Endothelial cell of umbilical vein (primary cell): ENCODE results near the gene EVC.

Experiments
- POLR2A ChIP-seq: IDR thresholded peaks from 2 replicates; pipeline ENCODE4 v1.6.1; 2012; ENCODE audit warnings: low read depth, mild to moderate bottlenecking, control low read depth, low read length
- POLR2AphosphoS5 ChIP-seq: IDR thresholded peaks from 2 replicates; pipeline ENCODE4 v1.6.1; 2012; ENCODE audit warnings: low read depth, mild to moderate bottlenecking, control low read depth, low read length, moderate library complexity; ENCODE audit not compliant: insufficient read depth
- TF ChIP-seq, protein P1 (sequence below), 2 donors: IDR thresholded peaks; 1 replicate in 1 of 2; 2 replicates in 1 of 2; pipeline ENCODE4 v1.5.1; 2011; ENCODE audit warnings: low read length in 2 of 2, mild to moderate bottlenecking in 2 of 2, moderate library complexity in 2 of 2, control low read depth in 1 of 2, inconsistent platforms in 1 of 2, low read depth in 1 of 2; ENCODE audit not compliant: insufficient read depth in 1 of 2; ENCODE audit errors: extremely low read depth in 1 of 2

DNA sequence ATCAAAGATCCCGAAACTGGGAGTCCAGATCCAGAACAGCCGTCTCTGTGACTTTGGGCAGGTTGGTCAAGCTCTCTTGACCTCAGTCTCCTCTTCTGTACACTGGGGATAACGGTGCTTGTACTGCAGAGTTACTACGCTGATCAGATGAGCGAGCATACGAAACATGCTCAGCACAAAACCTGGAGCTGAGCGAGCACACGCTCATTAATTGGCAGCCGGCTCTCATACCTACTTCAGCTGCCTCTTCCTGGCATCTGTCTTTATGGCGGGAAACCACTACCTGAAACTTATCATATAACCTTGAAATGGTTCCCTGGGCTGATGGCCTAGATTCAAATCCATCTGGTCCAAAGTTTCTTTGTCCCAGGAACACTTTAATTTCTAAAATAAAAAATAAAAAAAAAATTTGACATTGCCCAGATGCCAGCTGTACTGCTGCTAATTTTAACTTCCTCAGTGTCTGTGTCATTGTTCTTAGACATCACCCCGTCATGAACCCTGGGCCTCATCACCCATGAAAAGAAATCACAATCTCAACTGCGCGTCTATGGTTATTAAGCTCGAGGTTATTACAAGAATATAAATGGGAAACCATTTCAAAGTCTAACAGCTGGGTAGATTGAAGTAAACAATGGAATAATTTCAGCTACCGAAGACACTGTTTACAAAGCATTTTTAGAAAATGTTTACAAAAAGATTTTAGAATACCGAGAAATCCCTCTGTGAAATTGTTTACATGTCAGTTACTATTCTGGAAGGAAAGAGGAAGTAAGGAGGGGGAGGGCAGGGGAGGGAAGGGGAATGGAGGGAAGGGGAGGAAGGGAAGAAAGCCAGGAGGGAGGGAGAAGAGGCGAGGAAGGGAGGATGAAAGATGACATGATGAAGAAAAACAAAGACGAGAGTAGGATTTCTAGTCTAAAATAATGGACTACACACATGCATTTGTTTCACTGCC, 132.9 kb downstream of the EVC start:
- TF ChIP-seq, protein P1, sequence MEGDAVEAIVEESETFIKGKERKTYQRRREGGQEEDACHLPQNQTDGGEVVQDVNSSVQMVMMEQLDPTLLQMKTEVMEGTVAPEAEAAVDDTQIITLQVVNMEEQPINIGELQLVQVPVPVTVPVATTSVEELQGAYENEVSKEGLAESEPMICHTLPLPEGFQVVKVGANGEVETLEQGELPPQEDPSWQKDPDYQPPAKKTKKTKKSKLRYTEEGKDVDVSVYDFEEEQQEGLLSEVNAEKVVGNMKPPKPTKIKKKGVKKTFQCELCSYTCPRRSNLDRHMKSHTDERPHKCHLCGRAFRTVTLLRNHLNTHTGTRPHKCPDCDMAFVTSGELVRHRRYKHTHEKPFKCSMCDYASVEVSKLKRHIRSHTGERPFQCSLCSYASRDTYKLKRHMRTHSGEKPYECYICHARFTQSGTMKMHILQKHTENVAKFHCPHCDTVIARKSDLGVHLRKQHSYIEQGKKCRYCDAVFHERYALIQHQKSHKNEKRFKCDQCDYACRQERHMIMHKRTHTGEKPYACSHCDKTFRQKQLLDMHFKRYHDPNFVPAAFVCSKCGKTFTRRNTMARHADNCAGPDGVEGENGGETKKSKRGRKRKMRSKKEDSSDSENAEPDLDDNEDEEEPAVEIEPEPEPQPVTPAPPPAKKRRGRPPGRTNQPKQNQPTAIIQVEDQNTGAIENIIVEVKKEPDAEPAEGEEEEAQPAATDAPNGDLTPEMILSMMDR (IDR thresholded peaks at IDR 0.05; ENCODE audit: extremely low read depth in 1 of 2, insufficient read depth in 1 of 2, low read depth in 1 of 2, low read length in 2 of 2), result no peak
- no peak for TF ChIP-seq POLR2A
- TF ChIP-seq POLR2AphosphoS5, result no peak
